Tibial nerve (tissue), 4 donors: Measurements from ENCODE around the gene UBTD1. TPM values are rescaled to one million over a fixed set of nuclear protein-coding genes. Genes with fewer than 3 reads are reported as not detected.
"Not testable (repeated sequence)": the region's sequence is repeated elsewhere in the genome, so short reads cannot be mapped to it uniquely, and the experiment has no call there.

ENCODE experiments used
- DNase-seq, 2 donors: peaks; one replicate each; pipeline ENCODE4 v3.0.0-alpha.2; 2019; ENCODE audit warnings: low spot score in 2 of 2
- H3K27ac ChIP-seq, 4 donors: fragments of 200-600 bp; sonication (generic) in 3 of 4; one replicate each; pipeline ENCODE4 v1.5.1; 2017 to 2019; ENCODE audit warnings: mild to moderate bottlenecking in 1 of 4
- H3K27me3 ChIP-seq, 2 donors: fragments of 200-600 bp; sonication (generic) in 1 of 2; one replicate each; pipeline versions ENCODE4 v1.5.1 to v1.6.0; 2017 to 2019
- H3K36me3 ChIP-seq, 3 donors: fragments of 200-600 bp; sonication (generic); one replicate each; pipeline ENCODE4 v1.5.1; 2018 to 2019
- H3K4me1 ChIP-seq, 4 donors: fragments of 200-600 bp; sonication (generic) in 3 of 4; one replicate each; pipeline ENCODE4 v1.5.1; 2017 to 2019
- H3K4me3 ChIP-seq, 4 donors: fragments of 200-600 bp; sonication (generic) in 3 of 4; one replicate each; pipeline ENCODE4 v1.5.1; 2017 to 2019; ENCODE audit warnings: mild to moderate bottlenecking in 1 of 4, moderate library complexity in 1 of 4
- H3K9me3 ChIP-seq, 4 donors: fragments of 200-600 bp; sonication (generic) in 3 of 4; one replicate each; pipeline ENCODE4 v1.5.1; 2017 to 2019
- CTCF ChIP-seq, 5 experiments: fragments of 200-600 bp in 3 of 5; fragments of 450-650 bp in 2 of 5; sonication (generic) in 3 of 5; IDR thresholded peaks; one replicate each; pipeline ENCODE4 v1.5.1; 2016 to 2019; ENCODE audit warnings: antibody characterized with exemption in 5 of 5, mild to moderate bottlenecking in 3 of 5, moderate library complexity in 2 of 5
- EP300 ChIP-seq, 2 donors: sonication (generic); formaldehyde crosslinking; IDR thresholded peaks; one replicate each; pipeline ENCODE4 v1.6.1; 2017; ENCODE audit warnings: antibody characterized with exemption in 2 of 2, mild to moderate bottlenecking in 1 of 2
- POLR2A ChIP-seq, 2 donors: fragments of 450-650 bp; IDR thresholded peaks; one replicate each; pipeline ENCODE4 v1.6.1; 2017; ENCODE audit warnings: antibody characterized with exemption in 2 of 2, mild to moderate bottlenecking in 2 of 2, moderate library complexity in 2 of 2
- WGBS, 2 donors: methylation state at CpG; one replicate each; pipeline ENCODE4 v1.1.5; 2018; 5-methylcytosine and 5-hydroxymethylcytosine counted together
- total RNA-seq, 4 donors: library from RNA; depleted of rRNA; stranded (reverse); fragments of >200 nt; gene quantifications; one replicate each; pipeline ENCODE4 v1.1.0, GENCODE V29; 2016

The UBTD1 gene
- total RNA-seq, 4 donors from 2014 or later: 9.4 to 17.1 (median 16.5) TPM

DNA sequence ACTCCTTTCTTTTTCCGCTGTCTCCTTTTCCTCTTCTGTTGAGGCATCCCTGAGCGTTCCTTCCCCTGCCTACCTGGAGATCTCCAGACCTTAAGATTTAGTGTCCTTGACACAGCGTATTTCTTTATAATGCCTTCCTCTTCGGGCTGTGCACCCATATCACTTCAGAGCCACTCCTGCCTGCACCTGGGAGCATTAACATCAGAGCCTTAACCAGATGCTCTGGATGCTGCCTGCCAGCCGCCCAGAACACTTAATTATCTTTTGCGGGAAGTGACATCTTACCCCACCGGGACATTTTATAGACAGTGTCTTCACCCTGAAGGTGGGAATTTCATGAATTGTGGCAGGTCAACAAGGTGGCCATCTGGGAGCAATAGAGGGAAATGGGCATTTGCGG, 24.2 kb downstream of the UBTD1 start:
- TF ChIP-seq POLR2A (IDR thresholded peaks at IDR 0.05): no peak
- no peak for TF ChIP-seq EP300 (IDR thresholded peaks at IDR 0.05)
- TF ChIP-seq CTCF (IDR thresholded peaks at IDR 0.05): no peak
- 89 to 92% methylated on average over 7 to 8 of the region's 8 CpGs for WGBS, 2 donors

GRCh38 chr10:97525086-97525485, 26.4 kb downstream of the UBTD1 start:
- Histone ChIP-seq H3K36me3 (no peaks in the 10 kb centered on the region), H3K9me3 (no peaks in the 10 kb centered on the region), H3K4me3 (no peak overlapping the region), H3K27me3 (no peaks in the 10 kb centered on the region), H3K27ac (no peak overlapping the region), H3K4me1 (peaks cover 0 to 21% (median 0%) of the 10 kb centered on the region in 4 donors)
- no peak for DNase-seq
- WGBS, 2 donors: 92 to 95% methylated on average over 5 of the region's 5 CpGs
- TF ChIP-seq POLR2A (IDR thresholded peaks at IDR 0.05) (no peak), CTCF (IDR thresholded peaks at IDR 0.05) (no peak), EP300 (IDR thresholded peaks at IDR 0.05) (no peak)

More for the DNA sequence above, 24.2 kb downstream of the UBTD1 start:
- no peak overlapping the region for H3K4me3 ChIP-seq
- H3K27me3 ChIP-seq: no peaks in the 10 kb centered on the region
- DNase-seq: no peak
- peaks cover 0 to 38% (median 9%) of the 10 kb centered on the region in 4 donors for H3K4me1 ChIP-seq
- H3K9me3 ChIP-seq: no peaks in the 10 kb centered on the region
- H3K36me3 ChIP-seq: no peaks in the 10 kb centered on the region
- H3K27ac ChIP-seq: peak overlapping the region in 1 of 4 donors; percentile 3

- 84 to 93% methylated on average over 1 of the region's 1 CpG for WGBS, 2 donors
- no peak for TF ChIP-seq EP300 (IDR thresholded peaks at IDR 0.05)
- no peak for TF ChIP-seq CTCF (IDR thresholded peaks at IDR 0.05)
- TF ChIP-seq POLR2A (IDR thresholded peaks at IDR 0.05): no peak
- H3K4me3 ChIP-seq: no peak overlapping the region
- H3K9me3 ChIP-seq: no peaks in the 10 kb centered on the region
- H3K36me3 ChIP-seq: no peaks in the 10 kb centered on the region
- peaks cover 0 to 21% (median 0%) of the 10 kb centered on the region in 4 donors for H3K4me1 ChIP-seq
- H3K27ac ChIP-seq: no peak overlapping the region
- H3K27me3 ChIP-seq: no peaks in the 10 kb centered on the region
- no peak for DNase-seq
These were observed 27.0 kb downstream of the UBTD1 start for GRCh38 chr10:97525683-97526110.

DNA sequence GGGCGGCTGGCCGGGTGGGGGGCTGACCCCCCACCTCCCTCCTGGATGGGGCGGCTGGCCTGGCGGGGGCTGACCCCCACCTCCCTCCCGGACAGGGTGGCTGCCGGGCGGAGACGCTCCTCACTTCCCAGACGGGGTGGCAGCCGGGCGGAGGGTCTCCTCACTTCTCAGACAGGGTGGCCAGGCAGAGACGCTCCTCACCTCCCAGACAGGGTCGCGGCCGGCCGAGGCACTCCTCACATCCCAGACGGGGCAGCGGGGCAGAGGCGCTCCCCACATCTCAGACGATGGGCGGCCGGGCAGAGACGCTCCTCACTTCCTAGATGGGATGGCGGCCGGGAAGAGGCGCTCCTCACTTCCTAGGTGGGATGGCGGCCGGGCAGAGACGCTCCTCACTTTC, 30.2 kb downstream of the UBTD1 start:
- not testable (repeated sequence) for DNase-seq, H3K9me3 ChIP-seq, H3K36me3 ChIP-seq, H3K4me3 ChIP-seq, H3K4me1 ChIP-seq, H3K27me3 ChIP-seq, H3K27ac ChIP-seq
- 84% methylated on average over 16 of the region's 29 CpGs; no CpG with 5 or more reads in 1 of the 2 donors for WGBS, 2 donors

DNA sequence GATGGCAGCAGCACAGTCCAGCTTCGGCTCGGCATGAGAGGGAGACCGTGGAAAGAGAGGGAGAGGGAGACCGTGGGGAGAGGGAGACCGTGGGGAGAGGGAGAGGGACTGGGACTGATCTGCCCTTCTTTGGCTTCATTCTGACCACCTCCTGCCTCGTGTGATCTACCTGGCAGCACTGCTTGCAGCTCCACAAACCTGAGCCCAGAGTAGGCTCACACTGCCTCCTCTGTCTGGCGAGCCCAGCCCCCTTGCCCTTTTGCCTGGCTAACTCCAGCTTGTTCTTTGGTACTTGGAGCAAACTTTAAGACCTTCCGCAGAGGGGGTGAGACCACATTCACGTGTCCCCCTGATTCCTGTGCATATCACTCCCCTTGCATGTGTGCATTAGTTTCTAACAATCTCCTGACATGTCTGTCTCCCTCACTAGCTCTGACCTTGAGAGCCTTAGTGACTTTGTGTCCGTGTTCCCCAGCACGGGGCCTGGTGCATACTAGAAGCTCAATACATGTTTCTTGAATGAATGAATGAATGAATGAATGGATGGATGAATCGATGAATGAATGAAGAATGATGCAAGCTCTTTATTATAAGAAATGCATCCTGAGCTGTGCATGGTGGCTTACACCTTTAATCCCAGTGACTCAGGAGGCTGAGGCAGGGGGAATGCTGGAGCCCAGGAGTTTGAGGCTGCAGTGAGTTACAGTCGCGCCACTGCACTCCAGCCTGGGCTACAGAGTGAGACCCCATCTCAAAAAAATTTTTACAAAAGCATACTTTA, 31.2 kb downstream of the UBTD1 start:
- TF ChIP-seq EP300 (IDR thresholded peaks at IDR 0.05) (no peak), CTCF (IDR thresholded peaks at IDR 0.05) (no peak), POLR2A (IDR thresholded peaks at IDR 0.05) (no peak)
- Histone ChIP-seq H3K9me3 (no peaks in the 10 kb centered on the region), H3K27ac (no peak overlapping the region), H3K36me3 (no peaks in the 10 kb centered on the region), H3K4me3 (no peak overlapping the region), H3K27me3 (no peaks in the 10 kb centered on the region), H3K4me1 (no peaks in the 10 kb centered on the region)
- WGBS, 2 donors: 78 to 88% methylated on average over 14 of the region's 14 CpGs
- DNase-seq: no peak
